ENCODE measurements around the gene INPP4B. TPM values are rescaled to one million over a fixed set of nuclear protein-coding genes. Genes with fewer than 3 reads are reported as not detected.

INPP4B gene
- total and polyA plus RNA-seq, 2 of the 4 experiments (the other 2 are of a cell fraction) = 1.8 to 14.0 TPM

DNA sequence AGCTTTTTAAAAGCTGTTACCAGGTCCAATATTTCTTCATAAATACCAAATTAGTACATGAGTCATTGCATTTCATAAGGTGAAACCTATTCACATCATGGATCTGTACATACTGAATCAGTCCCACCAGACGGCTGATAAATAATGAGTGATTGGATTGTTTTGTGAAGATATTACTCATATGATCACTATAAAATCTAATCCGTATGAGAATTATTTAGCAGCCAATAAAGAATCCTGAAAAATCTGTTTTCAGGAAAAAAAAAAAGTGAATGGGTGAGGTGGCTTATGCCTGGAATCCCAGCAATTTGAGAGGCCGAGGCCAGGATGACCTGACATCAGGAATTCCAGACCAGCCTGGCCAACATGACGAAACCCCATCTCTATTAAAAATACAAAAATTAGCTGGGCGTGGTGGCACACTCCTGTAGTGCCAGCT is 438.1 kb downstream of the INPP4B start:
- DNase-seq (no peak), ATAC-seq (ENCODE audit: low read depth) (no peak)
- TF ChIP-seq CHD1 (IDR thresholded peaks at IDR 0.05; ENCODE audit: low read depth, low read length) (no peak), SMC3 (IDR thresholded peaks at IDR 0.05; ENCODE audit: low read depth, low read length) (no peak), MXI1 (IDR thresholded peaks at IDR 0.05; ENCODE audit: borderline replicate concordance, low read depth, low read length) (no peak), NFE2L2 (IDR thresholded peaks at IDR 0.05; ENCODE audit: low read depth, low read length) (no peak), RFX5 (IDR thresholded peaks at IDR 0.05; ENCODE audit: low read depth, low read length) (no peak)
- no peak overlapping the region for H2BK5ac ChIP-seq (ENCODE audit: low read depth, low read length, poor library complexity, severe bottlenecking)
- BruUV-seq (replicated peaks) = no TSS peak
- H3K9me3 ChIP-seq (ENCODE audit: control insufficient read depth, insufficient read depth, low read length) = no peaks in the 10 kb centered on the region
- H4K5ac ChIP-seq (ENCODE audit: low read depth, low read length) = no peak overlapping the region
- H2BK20ac ChIP-seq (ENCODE audit: low read depth, low read length) = 0 out of 2 replicates have a peak overlapping the region, but pooled peaks have one; percentile 9
- ChIA-PET CTCF (no interaction called here), POLR2A (ENCODE audit: unreplicated experiment) (no interaction called here)
- H2BK15ac ChIP-seq (ENCODE audit: low read depth, low read length) = no peak overlapping the region
- H3K27ac ChIP-seq (ENCODE audit: insufficient read depth, low read length) = no peak overlapping the region
- no peaks in the 10 kb centered on the region for H3K27me3 ChIP-seq (ENCODE audit: control insufficient read depth, insufficient read depth, low read length)
- in situ Hi-C loops (cut with MboI; ENCODE audit: low sequenced_read_pairs) = no loop called here
- 0 out of 4 replicates have a peak, but pooled peaks cover 0 to 5% of the 10 kb centered on the region in 2 experiments for H3K79me1 ChIP-seq (ENCODE audit: low read depth in 1 of 2, low read length in 2 of 2)
- no peak overlapping the region for H3K18ac ChIP-seq (ENCODE audit: low read depth, low read length)
- no peak overlapping the region for H3K4me3 ChIP-seq (ENCODE audit: insufficient read depth, low read depth, low read length)
- H3K4me1 ChIP-seq (ENCODE audit: control insufficient read depth, insufficient read depth, low read length) = peaks cover 6% of the 10 kb centered on the region
- no peak overlapping the region for H3K56ac ChIP-seq (ENCODE audit: extremely low read depth, insufficient read depth, low read length)
- no peak overlapping the region for H2AK5ac ChIP-seq (ENCODE audit: low read depth, low read length)
- intact Hi-C loops (cut with micrococcal nuclease) = no loop called here
- dilution Hi-C loops (cut with HindIII; ENCODE audit: low sequenced_read_pairs, unreplicated experiment) = no loop called here
- H2BK120ac ChIP-seq (ENCODE audit: low read depth, low read length) = 0 out of 2 replicates have a peak overlapping the region, but pooled peaks have one; percentile 32
- no peak overlapping the region for H2AFZ ChIP-seq (replicated peaks; ENCODE audit: low read length, poor library complexity)
- no peaks in the 10 kb centered on the region for H4K20me1 ChIP-seq (ENCODE audit: insufficient read depth, low read length)
- peak overlapping the region in 1 of 2 experiments; percentile 35; a peak in 2 of 4 replicates for H4K8ac ChIP-seq (ENCODE audit: low read depth in 2 of 2, low read length in 2 of 2)
- no peak overlapping the region for H3K4ac ChIP-seq (ENCODE audit: low read depth, low read length)
- no peaks in the 10 kb centered on the region for H3K36me3 ChIP-seq (ENCODE audit: control insufficient read depth, insufficient read depth, low read length)
- no peaks in the 10 kb centered on the region for H3K9me1 ChIP-seq (ENCODE audit: insufficient read depth, low read length)
- no peak overlapping the region for H4K91ac ChIP-seq (ENCODE audit: insufficient read depth, low read depth, low read length)
- WGBS, 2 experiments (ENCODE audit: extremely low coverage in 2 of 2, insufficient read length in 1 of 2) = no CpG with 5 or more reads among the region's 5 CpGs
- H2AK9ac ChIP-seq (replicated peaks; ENCODE audit: low read depth, low read length, poor library complexity) = no peak overlapping the region
- H3K4me2 ChIP-seq (ENCODE audit: low read depth, low read length) = no peak overlapping the region
- H3K9ac ChIP-seq (ENCODE audit: low read depth, low read length) = no peak overlapping the region
- H3K23ac ChIP-seq (ENCODE audit: low read depth, low read length) = no peak overlapping the region
- no peak overlapping the region for H3K14ac ChIP-seq (replicated peaks; ENCODE audit: low read depth, low read length)
